ENCODE results near the gene ATP8B4. TPM values are rescaled to one million over a fixed set of nuclear protein-coding genes. Genes with fewer than 3 reads are reported as not detected.

Gene ATP8B4
- total RNA-seq, 1 donor from 2014 or later, result 2.5 TPM

DNA sequence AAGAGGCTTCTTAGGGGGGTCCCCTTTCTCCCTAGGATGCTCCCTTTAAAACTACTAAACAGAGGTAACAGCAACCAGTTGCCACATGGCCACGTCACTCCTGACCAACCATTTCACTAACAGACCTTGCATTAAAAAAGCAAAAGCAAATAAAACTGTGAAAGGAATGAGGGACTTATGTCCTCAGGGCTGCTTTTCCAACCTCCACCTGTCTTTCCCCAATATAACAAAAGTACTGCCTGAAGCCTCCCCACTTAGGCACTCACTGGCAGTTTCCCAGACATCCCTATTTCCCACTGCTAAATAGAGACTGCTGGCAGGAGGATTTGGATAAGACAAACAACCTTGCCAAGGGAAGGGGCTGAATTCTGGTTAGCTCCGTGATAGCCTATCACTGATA, 130.3 kb downstream of the ATP8B4 start:
- intact Hi-C loops (cut with micrococcal nuclease), result no loop called here
- no peak for DNase-seq
- Histone ChIP-seq H3K27me3 (ENCODE audit: low read depth) (no peaks in the 10 kb centered on the region), H3K4me1 (peaks cover 61% of the 10 kb centered on the region), H3K36me3 (no peaks in the 10 kb centered on the region), H3K27ac (replicated peaks) (peak overlapping the region; percentile 63), H3K9me3 (replicated peaks) (no peaks in the 10 kb centered on the region), H3K4me3 (no peak overlapping the region)
- TF ChIP-seq, protein P1, sequence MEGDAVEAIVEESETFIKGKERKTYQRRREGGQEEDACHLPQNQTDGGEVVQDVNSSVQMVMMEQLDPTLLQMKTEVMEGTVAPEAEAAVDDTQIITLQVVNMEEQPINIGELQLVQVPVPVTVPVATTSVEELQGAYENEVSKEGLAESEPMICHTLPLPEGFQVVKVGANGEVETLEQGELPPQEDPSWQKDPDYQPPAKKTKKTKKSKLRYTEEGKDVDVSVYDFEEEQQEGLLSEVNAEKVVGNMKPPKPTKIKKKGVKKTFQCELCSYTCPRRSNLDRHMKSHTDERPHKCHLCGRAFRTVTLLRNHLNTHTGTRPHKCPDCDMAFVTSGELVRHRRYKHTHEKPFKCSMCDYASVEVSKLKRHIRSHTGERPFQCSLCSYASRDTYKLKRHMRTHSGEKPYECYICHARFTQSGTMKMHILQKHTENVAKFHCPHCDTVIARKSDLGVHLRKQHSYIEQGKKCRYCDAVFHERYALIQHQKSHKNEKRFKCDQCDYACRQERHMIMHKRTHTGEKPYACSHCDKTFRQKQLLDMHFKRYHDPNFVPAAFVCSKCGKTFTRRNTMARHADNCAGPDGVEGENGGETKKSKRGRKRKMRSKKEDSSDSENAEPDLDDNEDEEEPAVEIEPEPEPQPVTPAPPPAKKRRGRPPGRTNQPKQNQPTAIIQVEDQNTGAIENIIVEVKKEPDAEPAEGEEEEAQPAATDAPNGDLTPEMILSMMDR (IDR thresholded peaks at IDR 0.05; ENCODE audit: borderline replicate concordance), result no peak

DNA sequence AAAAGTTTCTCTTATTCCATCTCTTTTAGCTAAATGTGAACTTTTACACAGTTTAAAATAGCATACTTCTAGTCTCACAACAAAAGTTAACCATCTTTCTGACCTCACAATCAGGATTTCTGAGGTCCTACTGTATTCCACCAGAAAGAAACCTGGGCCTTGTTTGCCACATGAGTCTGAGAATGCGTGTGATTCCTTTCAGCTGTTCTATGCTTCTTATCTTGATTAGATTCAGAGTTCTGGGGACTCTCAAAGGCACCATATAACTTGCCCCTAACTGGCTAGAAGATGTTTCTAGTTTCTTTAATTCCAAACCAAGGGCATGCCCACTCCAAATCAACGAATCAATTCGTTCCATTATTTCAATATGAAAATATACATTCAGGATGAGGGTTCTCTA, 131.1 kb downstream of the ATP8B4 start:
- Histone ChIP-seq H3K27ac (replicated peaks) (peak overlapping the region; percentile 43), H3K9me3 (replicated peaks) (no peaks in the 10 kb centered on the region), H3K36me3 (no peaks in the 10 kb centered on the region), H3K27me3 (ENCODE audit: low read depth) (no peaks in the 10 kb centered on the region), H3K4me3 (no peak overlapping the region), H3K4me1 (peaks cover 61% of the 10 kb centered on the region)
- TF ChIP-seq, protein P1 (IDR thresholded peaks at IDR 0.05; ENCODE audit: borderline replicate concordance), result no peak
- no peak for DNase-seq
- intact Hi-C loops (cut with micrococcal nuclease), result no loop called here

DNA sequence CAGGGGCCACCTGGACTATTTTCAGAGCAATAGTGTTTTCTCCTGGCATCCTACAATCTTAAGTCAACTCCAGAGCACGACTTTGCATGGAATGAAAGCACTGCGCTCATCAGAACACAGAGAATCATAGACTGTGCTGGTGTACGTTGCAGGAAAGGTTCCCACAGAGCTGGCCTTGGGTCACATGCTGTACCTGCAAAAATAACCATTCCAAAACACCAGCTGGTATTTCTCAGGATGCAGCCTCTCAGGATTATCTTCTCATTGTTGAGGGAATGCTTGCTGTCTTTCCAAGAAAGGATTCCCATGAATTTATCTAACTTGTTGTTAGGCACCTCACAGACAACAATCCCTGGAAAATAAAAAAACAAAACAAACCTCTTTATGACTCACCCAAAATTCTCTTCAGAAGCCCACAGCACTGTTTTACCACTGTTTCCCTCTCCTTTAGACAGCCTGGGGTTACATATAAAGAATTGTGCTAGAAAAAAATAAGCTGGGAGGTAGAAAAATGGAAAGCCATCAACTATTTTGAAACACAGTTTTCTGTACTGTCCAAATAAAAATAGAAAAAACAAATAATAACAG, 131.7 kb downstream of the ATP8B4 start:
- DNase-seq, result no peak
- Histone ChIP-seq H3K36me3 (no peaks in the 10 kb centered on the region), H3K27me3 (ENCODE audit: low read depth) (no peaks in the 10 kb centered on the region), H3K4me1 (peaks cover 61% of the 10 kb centered on the region), H3K9me3 (replicated peaks) (no peaks in the 10 kb centered on the region), H3K27ac (replicated peaks) (peak overlapping the region; percentile 43), H3K4me3 (no peak overlapping the region)
- intact Hi-C loops (cut with micrococcal nuclease), result no loop called here
- TF ChIP-seq, protein P1 (IDR thresholded peaks at IDR 0.05; ENCODE audit: borderline replicate concordance), result no peak

DNA sequence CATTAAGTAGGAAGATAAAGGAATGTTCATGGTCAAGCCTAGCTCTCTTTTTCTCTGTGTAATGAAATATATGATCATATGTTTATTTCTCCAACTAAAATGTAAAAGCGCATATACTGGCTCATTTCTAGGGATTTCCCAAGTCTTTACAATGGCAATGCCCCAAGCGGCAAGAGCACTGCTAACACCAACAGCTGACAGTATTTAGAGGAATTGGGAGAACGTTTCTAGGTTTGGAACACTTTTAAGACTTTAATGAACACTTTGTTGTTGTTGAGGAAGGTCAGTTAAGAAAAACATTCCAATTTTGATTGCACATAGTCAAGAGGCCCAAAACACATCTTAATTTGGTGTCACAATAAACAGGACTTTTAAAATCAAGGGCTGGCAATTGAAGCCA, 132.7 kb downstream of the ATP8B4 start:
- Histone ChIP-seq H3K36me3 (no peaks in the 10 kb centered on the region), H3K27me3 (ENCODE audit: low read depth) (no peaks in the 10 kb centered on the region), H3K4me3 (no peak overlapping the region), H3K27ac (replicated peaks) (peak overlapping the region; percentile 43), H3K9me3 (replicated peaks) (no peaks in the 10 kb centered on the region), H3K4me1 (peaks cover 56% of the 10 kb centered on the region)
- intact Hi-C loops (cut with micrococcal nuclease), result no loop called here
- TF ChIP-seq, protein P1 (IDR thresholded peaks at IDR 0.05; ENCODE audit: borderline replicate concordance), result no peak
- DNase-seq, result no peak

DNA sequence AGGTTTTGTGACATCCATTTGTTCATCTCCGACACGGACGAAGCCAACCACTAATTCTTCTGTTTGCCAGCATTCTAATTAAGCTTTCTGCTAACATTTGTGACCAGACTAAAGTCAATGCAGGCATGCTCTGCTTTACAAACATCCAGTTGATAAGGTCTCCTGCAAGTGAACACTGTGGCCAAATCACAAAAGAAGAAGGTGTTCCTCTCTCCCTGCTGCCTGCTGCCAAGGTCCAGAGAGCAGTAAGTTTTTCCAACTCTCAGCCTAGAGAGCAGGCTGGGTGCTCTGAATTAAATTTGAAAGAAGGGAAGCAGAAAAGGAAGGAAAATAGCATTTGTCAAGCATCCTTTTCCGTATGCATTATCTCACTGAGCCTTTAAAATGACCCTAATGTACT, 133.6 kb downstream of the ATP8B4 start:
- Histone ChIP-seq H3K27ac (replicated peaks) (no peak overlapping the region), H3K27me3 (ENCODE audit: low read depth) (no peaks in the 10 kb centered on the region), H3K4me1 (peaks cover 48% of the 10 kb centered on the region), H3K4me3 (no peak overlapping the region), H3K36me3 (no peaks in the 10 kb centered on the region), H3K9me3 (replicated peaks) (no peaks in the 10 kb centered on the region)
- no peak for DNase-seq
- intact Hi-C loops (cut with micrococcal nuclease), result no loop called here
- TF ChIP-seq, protein P1 (IDR thresholded peaks at IDR 0.05; ENCODE audit: borderline replicate concordance), result no peak

All from left ventricle myocardium inferior (tissue), 1 donor.